Measurements from ENCODE around the gene ESPL1. TPM values are rescaled to one million over a fixed set of nuclear protein-coding genes. Genes with fewer than 3 reads are reported as not detected.

Gene ESPL1
- total and polyA plus RNA-seq, 4 donors = 2.8 to 19.3 (median 3.7) TPM

DNA sequence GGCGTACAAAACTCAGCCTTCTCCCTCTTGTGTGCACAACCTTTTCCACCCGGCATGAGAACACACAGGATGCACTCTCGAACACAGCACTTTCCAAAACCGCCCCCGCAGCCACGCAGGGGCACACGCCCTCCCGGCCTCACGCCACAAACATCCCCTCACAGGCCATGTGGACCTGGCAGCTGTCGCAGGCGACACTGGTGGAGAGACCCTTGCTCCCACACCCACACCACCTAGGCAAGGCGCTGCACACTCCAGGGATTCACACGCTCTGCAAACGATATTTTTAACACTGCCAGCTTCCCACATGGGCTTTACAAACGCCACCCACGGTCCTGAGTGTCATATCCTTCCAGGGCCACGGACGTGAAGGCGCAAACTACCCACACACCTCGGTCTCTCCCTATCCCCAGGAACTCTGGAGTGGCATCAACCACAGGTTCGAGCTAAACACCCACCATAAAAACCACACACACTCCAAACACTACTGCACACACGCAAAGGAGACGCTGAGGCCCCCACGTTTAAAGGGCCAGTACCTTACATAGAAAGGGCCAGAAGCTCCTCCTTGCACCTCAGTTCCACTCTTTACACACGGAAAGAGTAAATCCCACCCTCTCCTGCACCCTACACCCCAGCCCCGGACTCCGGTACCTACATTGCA lies 48.7 kb upstream of the ESPL1 start (continued):
- TF ChIP-seq, protein P1, sequence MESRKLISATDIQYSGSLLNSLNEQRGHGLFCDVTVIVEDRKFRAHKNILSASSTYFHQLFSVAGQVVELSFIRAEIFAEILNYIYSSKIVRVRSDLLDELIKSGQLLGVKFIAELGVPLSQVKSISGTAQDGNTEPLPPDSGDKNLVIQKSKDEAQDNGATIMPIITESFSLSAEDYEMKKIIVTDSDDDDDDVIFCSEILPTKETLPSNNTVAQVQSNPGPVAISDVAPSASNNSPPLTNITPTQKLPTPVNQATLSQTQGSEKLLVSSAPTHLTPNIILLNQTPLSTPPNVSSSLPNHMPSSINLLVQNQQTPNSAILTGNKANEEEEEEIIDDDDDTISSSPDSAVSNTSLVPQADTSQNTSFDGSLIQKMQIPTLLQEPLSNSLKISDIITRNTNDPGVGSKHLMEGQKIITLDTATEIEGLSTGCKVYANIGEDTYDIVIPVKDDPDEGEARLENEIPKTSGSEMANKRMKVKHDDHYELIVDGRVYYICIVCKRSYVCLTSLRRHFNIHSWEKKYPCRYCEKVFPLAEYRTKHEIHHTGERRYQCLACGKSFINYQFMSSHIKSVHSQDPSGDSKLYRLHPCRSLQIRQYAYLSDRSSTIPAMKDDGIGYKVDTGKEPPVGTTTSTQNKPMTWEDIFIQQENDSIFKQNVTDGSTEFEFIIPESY (IDR thresholded peaks at IDR 0.05) = no peak
- TF ChIP-seq FOXA2 (IDR thresholded peaks at IDR 0.05) (no peak), HNF4G (IDR thresholded peaks at IDR 0.05) (no peak), RXRA (IDR thresholded peaks at IDR 0.05) (no peak), HNF4A (conservative IDR thresholded peaks at IDR 0.05) (no peak), YY1 (IDR thresholded peaks at IDR 0.05) (no peak), RAD21 (IDR thresholded peaks at IDR 0.05) (no peak), JUND (IDR thresholded peaks at IDR 0.05) (no peak)
- TF ChIP-seq, protein P2, sequence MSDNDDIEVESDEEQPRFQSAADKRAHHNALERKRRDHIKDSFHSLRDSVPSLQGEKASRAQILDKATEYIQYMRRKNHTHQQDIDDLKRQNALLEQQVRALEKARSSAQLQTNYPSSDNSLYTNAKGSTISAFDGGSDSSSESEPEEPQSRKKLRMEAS (IDR thresholded peaks at IDR 0.05) = no peak
- TF ChIP-seq, protein P3, sequence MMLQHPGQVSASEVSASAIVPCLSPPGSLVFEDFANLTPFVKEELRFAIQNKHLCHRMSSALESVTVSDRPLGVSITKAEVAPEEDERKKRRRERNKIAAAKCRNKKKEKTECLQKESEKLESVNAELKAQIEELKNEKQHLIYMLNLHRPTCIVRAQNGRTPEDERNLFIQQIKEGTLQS (IDR thresholded peaks at IDR 0.05) = no peak

DNA sequence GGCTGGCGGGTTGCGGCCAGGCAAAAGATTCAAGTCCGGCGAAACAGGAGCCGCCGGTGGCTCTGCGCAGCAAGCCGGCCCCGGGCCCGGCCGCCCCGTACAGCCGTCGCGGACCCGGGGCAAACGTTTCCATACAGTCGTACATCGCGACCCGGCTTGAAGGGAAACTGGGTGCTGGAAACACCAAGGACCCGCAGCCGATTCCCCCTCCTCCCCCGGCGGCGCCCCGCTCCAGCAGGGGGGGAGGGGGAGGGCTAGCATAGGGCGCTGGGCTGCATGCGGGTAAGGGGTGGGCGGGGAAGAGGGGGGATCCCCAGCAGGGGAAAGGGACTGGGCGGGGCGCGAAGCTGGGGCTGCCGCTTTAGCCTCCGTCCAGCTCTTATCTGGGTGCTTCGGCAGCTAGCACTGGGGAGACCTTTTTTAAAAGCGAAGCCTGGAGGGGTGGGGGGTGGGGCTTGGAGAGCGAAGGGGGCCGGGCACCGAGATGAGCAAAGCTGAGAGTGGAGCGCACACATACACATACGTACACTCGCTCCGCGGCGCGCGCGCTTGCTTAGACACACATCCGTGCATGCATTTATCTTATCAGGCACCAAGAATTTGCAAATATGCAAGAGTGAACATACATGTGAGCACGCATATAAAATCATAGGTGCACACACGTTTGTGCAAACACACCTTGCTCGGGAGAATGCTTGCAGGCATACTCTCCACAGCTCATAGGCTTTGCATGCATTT lies 48.0 kb upstream of the ESPL1 start:
- Histone ChIP-seq H3K4me1 (ENCODE audit: control insufficient read depth in 4 of 4, insufficient read depth in 4 of 4, low read length in 3 of 4) (peaks cover 0 to 26% (median 10%) of the 10 kb centered on the region in 4 donors), H3K36me3 (ENCODE audit: control insufficient read depth in 4 of 4, insufficient read depth in 3 of 4, low read depth in 1 of 4, low read length in 3 of 4) (no peaks in the 10 kb centered on the region), H3K9me3 (ENCODE audit: control insufficient read depth in 4 of 4, low read length in 3 of 4) (no peaks in the 10 kb centered on the region), H3K9ac (ENCODE audit: low read depth in 1 of 2, low read length in 2 of 2) (no peak overlapping the region), H3K27me3 (ENCODE audit: control insufficient read depth in 4 of 4, insufficient read depth in 4 of 4, low read length in 3 of 4) (no peaks in the 10 kb centered on the region), H3K27ac (ENCODE audit: low read depth in 1 of 2, low read length in 2 of 2) (peak overlapping the region; percentile 97 to 98), H3K4me3 (ENCODE audit: low read depth in 1 of 3, low read length in 3 of 3) (peak overlapping the region; percentile 57 to 82 (median 72))
- 6% methylated on average over 52 of the region's 53 CpGs for WGBS
- TF ChIP-seq YY1 (IDR thresholded peaks at IDR 0.05) (no peak), JUND (IDR thresholded peaks at IDR 0.05) (no peak), SP1 (IDR thresholded peaks at IDR 0.05) (no peak), EGR1 (IDR thresholded peaks at IDR 0.05; ENCODE audit: low read depth in 2 of 2) (no peak), TAF1 (conservative IDR thresholded peaks at IDR 0.05) (no peak), NR2F2 (IDR thresholded peaks at IDR 0.05) (no peak), RAD21 (IDR thresholded peaks at IDR 0.05) (no peak), GABPA (IDR thresholded peaks at IDR 0.05 in 1 of 2, conservative IDR thresholded peaks at IDR 0.05 in 1 of 2) (no peak), FOXA2 (IDR thresholded peaks at IDR 0.05) (no peak)
- TF ChIP-seq, protein P1 (IDR thresholded peaks at IDR 0.05) = no peak
- TF ChIP-seq, protein P4, sequence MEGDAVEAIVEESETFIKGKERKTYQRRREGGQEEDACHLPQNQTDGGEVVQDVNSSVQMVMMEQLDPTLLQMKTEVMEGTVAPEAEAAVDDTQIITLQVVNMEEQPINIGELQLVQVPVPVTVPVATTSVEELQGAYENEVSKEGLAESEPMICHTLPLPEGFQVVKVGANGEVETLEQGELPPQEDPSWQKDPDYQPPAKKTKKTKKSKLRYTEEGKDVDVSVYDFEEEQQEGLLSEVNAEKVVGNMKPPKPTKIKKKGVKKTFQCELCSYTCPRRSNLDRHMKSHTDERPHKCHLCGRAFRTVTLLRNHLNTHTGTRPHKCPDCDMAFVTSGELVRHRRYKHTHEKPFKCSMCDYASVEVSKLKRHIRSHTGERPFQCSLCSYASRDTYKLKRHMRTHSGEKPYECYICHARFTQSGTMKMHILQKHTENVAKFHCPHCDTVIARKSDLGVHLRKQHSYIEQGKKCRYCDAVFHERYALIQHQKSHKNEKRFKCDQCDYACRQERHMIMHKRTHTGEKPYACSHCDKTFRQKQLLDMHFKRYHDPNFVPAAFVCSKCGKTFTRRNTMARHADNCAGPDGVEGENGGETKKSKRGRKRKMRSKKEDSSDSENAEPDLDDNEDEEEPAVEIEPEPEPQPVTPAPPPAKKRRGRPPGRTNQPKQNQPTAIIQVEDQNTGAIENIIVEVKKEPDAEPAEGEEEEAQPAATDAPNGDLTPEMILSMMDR (IDR thresholded peaks at IDR 0.05; ENCODE audit: low read depth, low read length, missing input control) = no peak
- TF ChIP-seq, protein P2 (IDR thresholded peaks at IDR 0.05) = no peak
- TF ChIP-seq, protein P5, sequence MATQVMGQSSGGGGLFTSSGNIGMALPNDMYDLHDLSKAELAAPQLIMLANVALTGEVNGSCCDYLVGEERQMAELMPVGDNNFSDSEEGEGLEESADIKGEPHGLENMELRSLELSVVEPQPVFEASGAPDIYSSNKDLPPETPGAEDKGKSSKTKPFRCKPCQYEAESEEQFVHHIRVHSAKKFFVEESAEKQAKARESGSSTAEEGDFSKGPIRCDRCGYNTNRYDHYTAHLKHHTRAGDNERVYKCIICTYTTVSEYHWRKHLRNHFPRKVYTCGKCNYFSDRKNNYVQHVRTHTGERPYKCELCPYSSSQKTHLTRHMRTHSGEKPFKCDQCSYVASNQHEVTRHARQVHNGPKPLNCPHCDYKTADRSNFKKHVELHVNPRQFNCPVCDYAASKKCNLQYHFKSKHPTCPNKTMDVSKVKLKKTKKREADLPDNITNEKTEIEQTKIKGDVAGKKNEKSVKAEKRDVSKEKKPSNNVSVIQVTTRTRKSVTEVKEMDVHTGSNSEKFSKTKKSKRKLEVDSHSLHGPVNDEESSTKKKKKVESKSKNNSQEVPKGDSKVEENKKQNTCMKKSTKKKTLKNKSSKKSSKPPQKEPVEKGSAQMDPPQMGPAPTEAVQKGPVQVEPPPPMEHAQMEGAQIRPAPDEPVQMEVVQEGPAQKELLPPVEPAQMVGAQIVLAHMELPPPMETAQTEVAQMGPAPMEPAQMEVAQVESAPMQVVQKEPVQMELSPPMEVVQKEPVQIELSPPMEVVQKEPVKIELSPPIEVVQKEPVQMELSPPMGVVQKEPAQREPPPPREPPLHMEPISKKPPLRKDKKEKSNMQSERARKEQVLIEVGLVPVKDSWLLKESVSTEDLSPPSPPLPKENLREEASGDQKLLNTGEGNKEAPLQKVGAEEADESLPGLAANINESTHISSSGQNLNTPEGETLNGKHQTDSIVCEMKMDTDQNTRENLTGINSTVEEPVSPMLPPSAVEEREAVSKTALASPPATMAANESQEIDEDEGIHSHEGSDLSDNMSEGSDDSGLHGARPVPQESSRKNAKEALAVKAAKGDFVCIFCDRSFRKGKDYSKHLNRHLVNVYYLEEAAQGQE (IDR thresholded peaks at IDR 0.05) = no peak
- DNase-seq (ENCODE audit: low spot score) = no peak
